ENCODE data around the gene STX4.

Gene STX4

DNA sequence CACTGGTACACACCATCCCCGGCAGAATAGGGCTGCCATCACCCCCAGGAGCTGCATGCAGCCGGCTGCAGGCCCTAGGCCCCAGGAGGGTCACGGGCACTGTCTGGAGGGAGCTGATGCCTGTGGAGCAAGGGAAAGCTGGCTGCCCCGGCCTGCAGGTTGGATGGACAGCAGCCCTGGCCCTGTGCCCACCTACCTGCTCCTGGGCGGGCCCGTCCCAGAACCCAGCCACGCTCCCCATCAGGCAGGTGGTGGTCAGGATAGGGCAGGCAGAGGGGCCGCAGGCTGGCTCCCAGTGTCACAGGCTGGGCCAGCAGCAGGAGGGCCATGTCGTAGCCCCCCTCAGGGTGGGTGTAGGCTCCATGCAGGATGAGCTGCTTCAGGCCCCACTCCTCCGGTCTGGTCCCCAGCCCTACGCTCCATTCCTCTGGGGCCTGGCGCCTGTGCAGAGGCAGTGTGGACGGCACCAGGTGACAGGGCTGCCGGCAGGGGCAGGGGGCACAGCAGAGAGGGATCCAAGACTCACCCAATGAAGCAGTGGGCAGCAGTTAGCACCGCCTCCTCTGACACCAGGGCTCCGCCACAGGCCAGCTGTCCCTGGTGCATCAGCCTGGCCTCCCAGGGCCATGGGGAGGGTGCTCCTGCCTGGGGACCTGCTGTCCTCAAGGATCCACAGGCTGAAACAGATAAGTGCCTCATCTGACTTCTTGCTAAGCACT lies 51.4 kb downstream of the STX4 start:
- DNase-seq (ENCODE audit: low read depth, low spot score) = no peak
- TF ChIP-seq, protein P1, sequence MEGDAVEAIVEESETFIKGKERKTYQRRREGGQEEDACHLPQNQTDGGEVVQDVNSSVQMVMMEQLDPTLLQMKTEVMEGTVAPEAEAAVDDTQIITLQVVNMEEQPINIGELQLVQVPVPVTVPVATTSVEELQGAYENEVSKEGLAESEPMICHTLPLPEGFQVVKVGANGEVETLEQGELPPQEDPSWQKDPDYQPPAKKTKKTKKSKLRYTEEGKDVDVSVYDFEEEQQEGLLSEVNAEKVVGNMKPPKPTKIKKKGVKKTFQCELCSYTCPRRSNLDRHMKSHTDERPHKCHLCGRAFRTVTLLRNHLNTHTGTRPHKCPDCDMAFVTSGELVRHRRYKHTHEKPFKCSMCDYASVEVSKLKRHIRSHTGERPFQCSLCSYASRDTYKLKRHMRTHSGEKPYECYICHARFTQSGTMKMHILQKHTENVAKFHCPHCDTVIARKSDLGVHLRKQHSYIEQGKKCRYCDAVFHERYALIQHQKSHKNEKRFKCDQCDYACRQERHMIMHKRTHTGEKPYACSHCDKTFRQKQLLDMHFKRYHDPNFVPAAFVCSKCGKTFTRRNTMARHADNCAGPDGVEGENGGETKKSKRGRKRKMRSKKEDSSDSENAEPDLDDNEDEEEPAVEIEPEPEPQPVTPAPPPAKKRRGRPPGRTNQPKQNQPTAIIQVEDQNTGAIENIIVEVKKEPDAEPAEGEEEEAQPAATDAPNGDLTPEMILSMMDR (IDR thresholded peaks at IDR 0.05; ENCODE audit: insufficient read depth, low read length, missing control alignments) = no peak
- POLR2A ChIA-PET = interaction anchor here (0.6 to 3.1 kb wide), 3 partner anchors 11 to 839 kb away, joined by 3 to 17 read pairs (median 4); partner anchors contain the start of genes KAT8, ZNF646 and ZNF668
- CTCF ChIA-PET = interaction anchor here (1.2 to 2.7 kb wide), 5 partner anchors 10 to 131 kb away, joined by 3 to 8 read pairs (median 6); partner anchors contain the start of genes HSD3B7 and VKORC1
- H3K4me3 ChIP-seq (ENCODE audit: low read depth, low read length) = no peak overlapping the region

DNA sequence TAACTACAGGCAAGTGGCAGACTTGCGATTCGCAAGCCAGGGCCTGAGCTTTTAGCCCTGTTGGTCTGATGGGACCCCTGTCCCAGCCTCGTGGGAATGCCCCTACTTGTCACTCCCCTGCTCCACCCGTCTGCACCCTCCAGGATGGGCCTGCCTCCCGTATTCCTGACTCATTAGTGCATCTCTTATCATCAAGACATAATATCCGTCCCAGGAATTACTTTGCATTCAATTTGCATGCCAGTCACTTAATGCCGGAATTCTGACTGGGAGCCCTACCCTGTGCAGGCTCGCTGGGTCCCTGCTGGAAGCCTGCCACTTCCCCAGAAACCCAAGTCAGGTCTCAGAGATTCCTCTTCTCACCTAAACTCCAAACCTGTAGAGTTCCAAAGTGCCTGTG lies 52.1 kb downstream of the STX4 start:
- CTCF ChIA-PET = interaction anchor here (1.2 to 2.7 kb wide), 3 partner anchors 10 to 101 kb away, joined by 3 to 8 read pairs (median 7); partner anchors contain the start of genes HSD3B7 and VKORC1
- POLR2A ChIA-PET = interaction anchor here (0.7 to 3.1 kb wide), 3 partner anchors 10 to 32 kb away, joined by 3 to 17 read pairs (median 4); partner anchors contain the start of genes KAT8, ZNF646 and ZNF668
- no peak for DNase-seq (ENCODE audit: low read depth, low spot score)
- no peak overlapping the region for H3K4me3 ChIP-seq (ENCODE audit: low read depth, low read length)
- TF ChIP-seq, protein P1 (IDR thresholded peaks at IDR 0.05; ENCODE audit: insufficient read depth, low read length, missing control alignments) = no peak

DNA sequence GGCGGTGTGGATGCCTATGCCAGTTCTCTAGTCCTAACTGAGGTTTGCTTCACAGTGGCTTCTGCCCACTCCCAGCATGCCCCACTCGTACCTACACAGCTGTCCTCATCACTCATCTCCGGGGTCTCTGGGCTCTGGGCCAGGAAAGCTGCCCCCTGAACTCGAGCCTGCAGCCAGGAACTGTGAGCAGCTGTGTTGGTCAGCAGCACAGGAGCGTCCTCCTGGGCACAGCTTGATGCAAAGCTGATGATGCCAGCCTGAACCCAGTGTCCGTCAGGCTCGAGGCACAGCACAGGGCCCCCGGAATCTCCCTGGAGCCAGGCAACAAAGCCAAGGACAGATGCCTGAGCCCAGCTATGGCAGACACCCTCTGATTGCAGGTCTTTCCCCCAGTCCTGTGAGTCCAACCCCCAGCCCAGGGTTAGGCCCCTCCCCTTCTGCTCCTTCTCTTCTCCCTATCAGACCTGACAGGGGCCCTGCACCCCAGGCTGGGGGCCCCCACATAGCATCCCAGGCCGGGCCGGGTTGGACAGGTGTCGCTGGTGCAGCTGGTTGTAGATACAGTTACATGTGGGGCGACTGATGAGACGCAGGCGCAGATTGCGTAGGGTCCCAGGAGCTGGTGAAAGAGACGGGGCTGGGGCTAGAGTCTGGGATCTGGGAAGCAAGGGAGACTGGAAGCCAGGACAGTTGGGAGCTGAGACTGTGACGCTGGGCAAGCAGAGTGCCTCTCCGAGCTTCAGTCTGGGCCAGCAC lies 52.7 kb downstream of the STX4 start:
- POLR2A ChIA-PET = interaction anchor here (0.7 to 3.1 kb wide), 5 partner anchors 10 to 494 kb away, joined by 3 to 17 read pairs (median 3); partner anchors contain the start of genes KAT8, ZNF646 and ZNF668
- TF ChIP-seq, protein P1 (IDR thresholded peaks at IDR 0.05; ENCODE audit: insufficient read depth, low read length, missing control alignments) = no peak
- no peak for DNase-seq (ENCODE audit: low read depth, low spot score)
- H3K4me3 ChIP-seq (ENCODE audit: low read depth, low read length) = no peak overlapping the region
- CTCF ChIA-PET = interaction anchor here (2.7 kb wide), 1 partner anchor 102 kb away, joined by 8 read pairs; the partner anchor contains the start of gene HSD3B7

DNA sequence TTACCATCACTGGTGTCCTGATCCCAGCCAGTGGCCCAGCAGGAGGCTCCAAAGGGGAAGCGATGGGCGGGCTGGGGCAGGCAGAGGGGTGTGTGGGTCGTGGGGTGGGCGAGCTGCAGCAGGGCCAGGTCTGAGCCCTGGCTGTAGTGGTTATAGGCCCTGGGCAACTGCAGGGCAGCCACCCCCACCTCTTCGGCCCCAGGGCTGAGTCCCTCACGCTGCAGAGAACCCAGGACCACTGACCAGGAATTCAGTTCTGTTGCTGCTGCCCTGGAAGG lies 53.2 kb downstream of the STX4 start:
- no peak overlapping the region for H3K4me3 ChIP-seq (ENCODE audit: low read depth, low read length)
- DNase-seq (ENCODE audit: low read depth, low spot score) = no peak
- POLR2A ChIA-PET = interaction anchor here (0.8 to 3.1 kb wide), 3 partner anchors 13 to 494 kb away, joined by 3 to 17 read pairs (median 3); partner anchors contain the start of genes ZNF646 and ZNF668
- TF ChIP-seq, protein P1 (IDR thresholded peaks at IDR 0.05; ENCODE audit: insufficient read depth, low read length, missing control alignments) = no peak
- CTCF ChIA-PET = no interaction called here

DNA sequence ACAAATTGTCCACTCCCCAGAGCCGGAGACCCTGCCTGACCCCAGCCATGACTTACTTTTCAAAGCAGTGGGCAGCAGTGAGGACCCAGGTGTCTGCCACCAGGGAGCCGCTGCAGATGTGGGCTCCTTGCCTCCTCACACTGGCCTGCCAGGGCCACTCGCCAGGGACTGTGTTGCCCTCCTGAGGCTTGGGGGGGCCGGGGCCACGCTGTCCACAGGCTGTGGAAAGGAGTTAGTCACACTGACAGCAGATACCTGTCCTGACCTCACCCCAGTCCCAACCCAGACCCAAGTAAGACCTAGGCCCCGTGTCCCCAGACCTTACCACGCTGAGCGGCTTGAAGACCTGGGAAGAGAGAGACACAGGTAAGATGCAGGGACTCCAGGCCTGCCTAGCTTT lies 54.1 kb downstream of the STX4 start:
- TF ChIP-seq, protein P1 (IDR thresholded peaks at IDR 0.05; ENCODE audit: insufficient read depth, low read length, missing control alignments) = no peak
- no peak overlapping the region for H3K4me3 ChIP-seq (ENCODE audit: low read depth, low read length)
- CTCF ChIA-PET = interaction anchor here (1.7 to 14.7 kb wide), 2 partner anchors 55 to 103 kb away, joined by 7 to 141 read pairs; partner anchors contain the start of gene HSD3B7
- DNase-seq (ENCODE audit: low read depth, low spot score) = no peak
- POLR2A ChIA-PET = no interaction called here
